NCI-H345 treated with DMSO at 0.1 percent for 48 hours (cell line): ENCODE data around the gene ATCAY.
"Not testable (repeated sequence)": the region's sequence is repeated elsewhere in the genome, so short reads cannot be mapped to it uniquely, and the experiment has no call there.

Experiments
- DNase-seq: peaks from one replicate; lab custom pipeline; 2025; ENCODE audit not compliant: unreplicated experiment; lab: John Stamatoyannopoulos, UW

ATCAY gene

GRCh38 chr19:3852614-3853254, 27.8 kb upstream of the ATCAY start:
- DNase-seq, result no peak

GRCh38 chr19:3855320-3855719, 25.2 kb upstream of the ATCAY start:
- no peak for DNase-seq

GRCh38 chr19:3857449-3858003, 23.0 kb upstream of the ATCAY start:
- peak; percentile 15 for DNase-seq

GRCh38 chr19:3860499-3860898, 20.0 kb upstream of the ATCAY start:
- DNase-seq, result no peak

DNA sequence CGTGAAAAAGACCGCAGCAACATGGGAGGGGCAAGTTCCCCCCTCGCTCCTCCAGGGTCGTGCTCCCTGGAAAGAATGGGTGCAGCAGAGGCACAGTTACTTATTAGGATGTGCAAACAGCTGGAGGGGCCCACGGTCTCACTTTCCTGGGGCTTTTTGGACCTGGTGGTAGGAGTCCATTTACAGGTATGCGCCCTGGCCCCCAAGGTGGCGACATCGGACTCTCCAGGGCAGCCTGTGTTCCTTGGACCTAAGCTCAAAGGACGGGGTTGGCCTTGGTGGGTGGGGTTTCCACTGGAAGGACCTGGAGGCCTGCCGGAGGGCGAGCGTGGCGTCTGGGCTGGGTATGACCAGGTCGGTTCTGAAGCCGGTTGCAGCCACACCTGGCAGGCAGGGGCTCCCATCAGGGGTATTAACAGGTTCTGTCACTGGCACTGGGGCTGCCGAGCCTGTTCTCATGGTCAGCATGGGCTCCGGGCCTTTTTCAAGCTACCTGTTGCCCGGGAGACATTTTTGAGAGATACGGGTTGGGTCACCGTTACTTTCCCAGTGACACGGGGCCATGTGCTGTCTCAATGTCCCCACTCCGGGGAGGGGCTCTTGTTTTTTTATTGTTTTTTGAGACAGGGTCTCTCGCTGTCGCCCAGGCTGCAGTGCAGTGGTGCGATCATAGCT, 17.5 kb upstream of the ATCAY start:
- DNase-seq, result no peak

DNA sequence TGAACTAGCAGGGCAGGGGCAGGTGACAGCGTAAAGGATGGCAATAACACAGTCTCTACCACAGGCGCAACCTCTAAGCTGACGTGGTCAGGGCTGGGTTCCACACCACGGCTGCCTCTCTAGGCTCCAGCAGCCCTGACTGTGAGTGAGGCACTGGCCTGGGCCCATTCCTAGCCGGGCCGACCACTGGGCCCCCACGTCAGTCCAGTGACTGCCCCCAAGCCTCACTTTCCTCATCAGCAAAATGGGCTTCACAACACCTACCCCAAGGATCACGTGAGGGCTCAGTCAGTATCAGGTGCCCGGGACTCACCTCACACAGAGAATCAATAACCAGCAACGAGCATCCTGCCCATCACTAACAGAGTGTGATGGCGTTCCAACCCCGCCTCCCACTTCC, 16.8 kb upstream of the ATCAY start:
- no peak for DNase-seq

DNA sequence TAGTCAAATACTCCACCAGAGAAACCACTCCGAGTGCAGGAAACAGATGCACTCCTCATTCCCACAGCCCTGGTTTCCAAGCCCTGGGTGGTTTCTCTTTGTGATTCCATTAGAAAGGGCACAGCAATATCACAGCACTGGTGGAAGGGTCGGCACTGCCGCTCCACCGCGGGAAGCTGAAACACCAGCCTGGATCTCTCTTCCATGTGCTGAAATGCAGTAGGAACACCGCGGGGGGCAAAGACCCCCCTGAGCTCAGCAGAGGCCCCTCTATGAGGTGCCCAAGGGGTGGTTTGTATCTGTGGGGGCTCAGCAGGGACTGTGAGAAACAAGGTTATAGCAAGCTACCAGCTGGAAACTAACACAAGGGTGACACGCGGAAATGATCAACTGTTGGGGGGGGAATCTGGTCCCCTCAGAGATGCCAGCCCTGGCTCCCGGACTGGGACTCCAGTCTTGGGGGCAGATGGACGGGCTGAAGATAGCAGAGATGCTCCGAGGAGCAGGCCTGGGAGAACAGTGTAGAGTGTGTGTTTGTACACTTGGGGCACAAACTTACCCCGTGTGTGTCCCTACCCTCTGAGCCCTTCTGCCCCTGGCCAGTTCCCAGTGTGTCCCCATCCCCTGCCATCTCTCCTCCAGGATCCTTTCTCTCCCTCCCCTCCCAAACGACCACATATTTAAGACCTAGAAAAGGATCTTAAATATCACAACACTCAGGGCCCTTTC, 13.4 kb upstream of the ATCAY start:
- DNase-seq, result no peak

DNA sequence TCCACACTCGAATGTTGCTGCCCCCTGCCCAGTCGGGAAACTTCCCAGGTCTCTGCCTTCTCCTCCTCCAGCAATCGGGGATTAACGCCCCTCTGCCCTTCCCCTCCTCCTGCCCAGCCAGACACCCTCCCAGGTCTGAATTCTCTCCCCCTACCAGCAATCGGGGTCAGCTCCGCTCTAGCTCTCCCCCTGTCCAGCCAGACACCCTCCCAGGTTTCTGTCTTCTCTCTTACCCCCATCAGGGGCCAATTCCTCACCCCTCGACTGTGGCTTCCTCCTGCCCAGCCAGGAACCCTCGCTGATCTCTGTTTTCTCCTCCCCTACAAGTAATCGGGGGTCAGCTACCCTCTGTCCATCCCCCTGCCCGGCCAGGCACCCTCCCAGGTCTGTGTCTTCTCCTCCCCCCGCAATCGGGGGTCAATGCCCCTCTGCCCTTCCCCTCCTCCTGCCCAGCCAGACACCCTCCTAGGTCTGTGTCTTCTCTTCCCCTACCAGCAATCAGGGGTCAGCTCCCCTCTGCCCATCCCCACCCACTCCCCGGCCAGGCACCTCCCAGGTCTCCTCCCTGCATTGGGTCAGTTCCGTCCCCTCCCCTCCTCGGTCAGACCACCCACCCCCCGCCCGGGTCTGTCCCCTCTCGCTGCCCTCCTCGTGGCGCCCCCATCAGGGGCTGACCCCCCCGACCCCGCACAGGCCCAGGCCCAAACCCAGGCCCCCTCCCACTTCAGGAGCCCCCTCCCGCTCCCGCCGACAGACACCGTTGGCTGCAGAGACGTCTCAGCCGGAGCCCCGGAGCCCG, 12.3 kb upstream of the ATCAY start:
- DNase-seq, result no peak

GRCh38 chr19:3868770-3869456, 11.6 kb upstream of the ATCAY start, which contains the start of gene ZFR2:
ZFR2 (minus strand) TSS chr19:3869038; CDS start chr19:3869017, 21 bp downstream.
- no peak for DNase-seq

DNA sequence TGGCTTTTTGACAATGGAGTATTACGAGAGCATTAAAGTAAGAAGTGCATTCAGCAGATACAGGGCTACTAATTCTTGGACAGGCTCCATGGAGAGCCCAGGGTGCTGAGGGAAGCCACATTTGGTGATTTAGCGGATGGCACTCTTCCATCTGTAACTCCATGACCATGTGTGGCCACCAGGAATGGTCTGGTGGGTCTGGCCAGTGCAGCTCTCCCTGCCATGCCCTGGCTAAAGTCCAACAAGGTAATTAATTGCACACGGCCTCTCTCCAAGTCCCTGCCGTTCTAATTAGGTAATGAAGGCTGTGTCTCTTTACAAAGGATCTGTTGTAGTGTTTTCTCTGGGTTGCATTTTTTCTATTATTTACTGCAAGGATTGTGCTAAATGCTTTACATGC, 7.3 kb upstream of the ATCAY start:
- DNase-seq, result no peak

GRCh38 chr19:3874695-3875094, 5.8 kb upstream of the ATCAY start:
- not testable (repeated sequence) for DNase-seq

- no peak for DNase-seq
Measured at GRCh38 chr19:3879656-3880055, 829 bp upstream of the ATCAY start.

DNA sequence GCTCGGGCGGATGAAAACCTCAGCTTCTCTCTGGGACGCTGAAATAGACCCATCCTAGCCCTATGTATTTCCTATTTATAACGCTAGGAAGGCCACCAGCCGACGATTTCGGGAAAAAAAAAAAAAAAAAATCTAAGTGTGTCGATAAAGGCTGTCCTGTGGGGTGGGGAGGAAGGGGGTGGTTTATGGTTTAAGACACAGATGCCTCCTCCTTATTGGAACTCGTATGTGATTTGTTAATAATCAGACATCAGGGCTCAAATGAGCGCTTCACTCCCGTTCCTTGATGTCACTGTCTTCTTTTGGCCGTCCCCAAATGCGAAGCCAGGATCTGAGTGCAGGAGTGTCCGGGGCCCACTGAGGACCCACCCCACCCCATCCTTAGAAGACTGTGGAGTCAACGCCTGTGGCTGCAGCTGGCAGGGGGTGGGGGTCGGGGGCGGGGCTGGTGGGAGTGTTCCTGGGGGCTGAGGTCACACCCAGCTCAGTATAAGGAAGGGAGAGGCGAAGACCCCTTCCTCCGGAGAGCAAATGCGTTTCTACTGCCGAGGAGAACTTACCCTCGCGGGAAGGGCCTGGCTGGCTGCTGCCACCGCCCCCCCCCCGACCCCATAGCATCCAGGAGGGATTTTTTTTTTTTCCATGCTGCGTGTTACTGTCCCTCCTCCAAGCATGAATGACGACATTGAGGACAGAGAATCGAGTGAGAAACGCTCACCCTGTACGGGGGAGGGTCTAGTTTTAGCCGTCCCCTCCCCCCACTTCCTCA, 971 bp downstream of the ATCAY start:
- DNase-seq, result peak; percentile 43

GRCh38 chr19:3882041-3882384, 1.5 kb downstream of the ATCAY start:
- DNase-seq, result no peak

DNA sequence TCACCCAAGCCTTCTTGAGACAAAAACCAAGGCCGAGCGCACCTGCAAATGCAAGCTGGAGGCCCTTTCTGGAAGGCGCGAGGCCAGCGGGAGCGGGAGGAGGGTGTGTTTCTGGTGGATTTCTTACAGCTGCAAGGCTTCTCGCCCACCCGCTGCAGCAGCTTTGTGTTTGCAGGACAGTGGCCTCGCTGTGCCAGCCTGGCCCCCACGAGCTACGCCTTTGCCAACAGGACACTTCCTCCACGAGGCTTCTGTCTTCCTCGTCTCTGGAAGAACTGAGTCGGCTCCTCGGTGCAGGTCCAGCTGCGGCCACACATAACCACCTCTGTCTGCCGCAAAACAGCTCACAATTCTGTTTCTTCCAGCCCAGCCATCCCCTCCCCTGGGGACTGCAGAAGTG, 10.1 kb downstream of the ATCAY start:
- no peak for DNase-seq

DNA sequence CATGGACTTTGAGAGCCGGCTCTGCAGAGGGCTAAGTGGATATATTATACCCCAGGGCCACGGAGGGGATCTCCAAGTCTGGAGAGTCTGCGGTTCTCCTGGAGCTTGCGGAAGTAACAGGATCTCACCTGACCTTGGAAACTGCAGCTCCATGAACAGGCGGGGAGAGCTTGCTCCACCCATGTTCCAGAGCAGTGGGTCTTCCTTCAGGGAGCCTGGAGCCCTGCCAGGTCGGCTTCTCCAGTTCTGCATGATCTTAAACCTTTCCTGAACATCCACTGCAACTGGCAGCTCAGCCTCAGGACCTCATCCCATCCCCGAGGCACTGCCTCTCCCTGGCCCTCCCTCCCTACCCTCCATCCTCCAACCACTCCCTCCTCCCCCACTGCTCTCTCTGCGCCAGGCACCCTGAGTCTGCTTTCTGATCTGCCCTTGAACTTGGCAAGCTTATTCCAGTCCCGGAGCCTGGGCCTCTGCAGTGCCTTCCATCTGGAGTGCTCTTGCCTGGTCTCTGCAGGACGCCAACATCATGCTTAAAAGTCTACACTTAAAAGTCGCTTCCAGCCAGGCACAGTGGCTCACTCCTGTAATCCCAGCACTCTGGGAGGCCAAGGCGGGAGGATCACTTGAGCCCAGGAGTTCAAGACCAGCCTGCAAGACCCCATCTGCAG, 13.2 kb downstream of the ATCAY start:
- DNase-seq, result no peak

DNA sequence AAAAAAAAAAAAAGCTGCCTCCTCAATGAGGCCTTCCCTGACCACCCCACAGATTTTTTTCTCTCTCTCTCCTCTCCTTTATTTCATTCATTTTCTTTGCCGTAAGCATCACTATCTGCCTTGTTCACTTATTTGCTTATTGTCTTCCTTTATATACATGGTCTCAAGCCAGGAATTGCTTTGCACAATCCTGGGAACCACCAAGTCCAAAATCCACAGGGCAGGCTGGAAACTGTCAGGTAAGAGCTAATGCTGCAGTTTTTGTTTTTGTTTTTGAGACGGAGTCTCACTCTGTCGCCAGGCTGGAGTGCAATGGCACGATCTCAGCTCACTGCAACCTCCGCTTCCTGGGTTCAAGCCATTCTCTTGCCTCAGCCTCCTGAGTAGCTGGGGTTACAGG, 14.5 kb downstream of the ATCAY start:
- DNase-seq, result not testable (repeated sequence)

- no peak for DNase-seq
Measured at GRCh38 chr19:3895788-3896187, 15.3 kb downstream of the ATCAY start.

GRCh38 chr19:3897936-3898335, 17.5 kb downstream of the ATCAY start:
- DNase-seq, result no peak
